ENCODE measurements around the gene BANK1. TPM values are rescaled to one million over a fixed set of nuclear protein-coding genes. Genes with fewer than 3 reads are reported as not detected.

BANK1 gene
- total and polyA plus RNA-seq, 2 of the 8 experiments (the other 6 are each of a cell fraction or from before 2014, with no cell fraction given), result 0.59 to 0.93 TPM

GRCh38 chr4:101858641-101859040 is 68.1 kb downstream of the BANK1 start (continued):
- no peak for TF ChIP-seq CTCF (IDR thresholded peaks at IDR 0.05; ENCODE audit: control extremely low read depth in 1 of 3, insufficient read depth in 1 of 3, low read depth in 1 of 3, low read length in 3 of 3)
